K562 (cell line): ENCODE data around the gene ABCA1. TPM values are rescaled to one million over a fixed set of nuclear protein-coding genes. Genes with fewer than 3 reads are reported as not detected.

Source experiments
- ATAC-seq: fragments of 200-7000 bp; cut with Tn5 transposase; 3 replicates; pipeline ENCODE4 v1.9.1; 2020; ENCODE audit warnings: moderate library complexity
- BruUV-seq: library from RNA; stranded (reverse); fragments of 400-500 nt; replicated peaks from 2 replicates; lab custom pipeline; 2021; lab: Mats Ljungman, UMichigan
- CTCF ChIA-PET: fragments of 300-600 bp; formaldehyde crosslinking; extraction: SDS; loops from one replicate; lab custom pipeline; 2021; ENCODE audit warnings: low intra/inter-chr PET ratio; lab: Yijun Ruan, JAX
- POLR2A ChIA-PET: fragments of 300-600, 350-650 bp; sonication (Branson Sonifier 250); formaldehyde crosslinking; extraction: SDS; loops from one replicate; lab custom pipeline; 2021; ENCODE audit warnings: antibody characterized with exemption, inconsistent platforms; lab: Yijun Ruan, JAX
- DNase-seq, 4 experiments: peaks; one replicate each; pipeline versions ENCODE4 v3.0.0 to v3.0.0-alpha.2; 2011 to 2018; ENCODE audit warnings: low spot score in 3 of 4, mixed read lengths in 3 of 4; ENCODE audit errors: extremely low read depth in 1 of 4
- FAIRE-seq: peaks from 2 replicates; lab custom pipeline; 2011; peaks lifted over from hg19 to GRCh38; lab: Jason Lieb, UNC
- H2AFZ ChIP-seq: 2 replicates; pipeline ENCODE4 v1.6.0; 2011; ENCODE audit warnings: low read depth, low read length, control low read depth, inconsistent platforms
- H3K27ac ChIP-seq: fragments of 200-600 bp; 3 replicates; pipeline ENCODE4 v1.8.0; 2011; ENCODE audit warnings: low read depth, mild to moderate bottlenecking, control low read depth, inconsistent platforms, low read length, moderate library complexity, mixed read lengths; ENCODE audit errors: extremely low read depth
- H3K27me3 ChIP-seq, 2 experiments: fragments of 300-600 bp in 1 of 2; 2 replicates in 1 of 2; 3 replicates in 1 of 2; pipeline versions ENCODE4 v1.6.0 to v1.8.0; 2011; ENCODE audit warnings: inconsistent platforms in 2 of 2, low read length in 2 of 2, mild to moderate bottlenecking in 1 of 2, mixed read lengths in 1 of 2, moderate library complexity in 1 of 2; ENCODE audit not compliant: control insufficient read depth in 2 of 2, insufficient read depth in 2 of 2
- H3K36me3 ChIP-seq: fragments of 300-600 bp; 3 replicates; pipeline ENCODE4 v1.8.0; 2011; ENCODE audit warnings: mild to moderate bottlenecking, low read length, inconsistent platforms; ENCODE audit not compliant: control insufficient read depth, insufficient read depth
- H3K4me1 ChIP-seq, 2 experiments: fragments of 200-600 bp in 1 of 2; replicated peaks in 1 of 2; 2 replicates in 1 of 2; 3 replicates in 1 of 2; pipeline versions ENCODE4 v1.5.1 to v1.8.0; 2011; ENCODE audit warnings: inconsistent platforms in 2 of 2, low read length in 2 of 2, mild to moderate bottlenecking in 1 of 2, mixed read lengths in 1 of 2, moderate library complexity in 1 of 2; ENCODE audit not compliant: control insufficient read depth in 2 of 2, insufficient read depth in 2 of 2
- H3K4me2 ChIP-seq: 2 replicates; pipeline ENCODE4 v1.6.1; 2011; ENCODE audit warnings: low read length, control low read depth, inconsistent platforms, mixed read lengths; ENCODE audit not compliant: insufficient read depth
- H3K4me3 ChIP-seq: fragments of 200-600 bp; sonication (generic), shearing (Covaris generic); 2 replicates; pipeline ENCODE4 v1.5.1; 2016; ENCODE audit warnings: control low read depth, inconsistent platforms
- H3K79me2 ChIP-seq: fragments of 200-600 bp; 3 replicates; pipeline ENCODE4 v1.8.0; 2011; ENCODE audit warnings: low read length, inconsistent platforms; ENCODE audit not compliant: control insufficient read depth, insufficient read depth
- H3K9ac ChIP-seq, 2 experiments: 2 replicates each; pipeline versions ENCODE4 v1.6.0 to v1.6.1; 2011; ENCODE audit warnings: low read depth in 2 of 2, low read length in 2 of 2, control low read depth in 1 of 2, inconsistent platforms in 1 of 2, mild to moderate bottlenecking in 1 of 2, mixed read lengths in 1 of 2; ENCODE audit not compliant: insufficient read depth in 1 of 2
- H3K9me1 ChIP-seq: one replicate; pipeline ENCODE4 v1.6.0; 2011; ENCODE audit warnings: inconsistent platforms, mild to moderate bottlenecking, low read length, moderate library complexity; ENCODE audit not compliant: control insufficient read depth, insufficient read depth
- H3K9me3 ChIP-seq: replicated peaks from 2 replicates; pipeline ENCODE4 v1.5.1; 2011; ENCODE audit warnings: low read depth, low read length, inconsistent platforms; ENCODE audit not compliant: control insufficient read depth, insufficient read depth
- H4K20me1 ChIP-seq: replicated peaks from 2 replicates; pipeline ENCODE4 v1.6.1; 2011; ENCODE audit warnings: low read length, inconsistent platforms, mixed read lengths; ENCODE audit not compliant: control insufficient read depth, insufficient read depth
- ASH1L ChIP-seq: fragments of 450-650 bp; IDR thresholded peaks from 2 replicates; pipeline ENCODE4 v1.6.1; 2018; ENCODE audit warnings: borderline replicate concordance, mild to moderate bottlenecking, low read depth; ENCODE audit not compliant: partially characterized antibody
- MNT ChIP-seq, 2 experiments: fragments of 450-650 bp; conservative IDR thresholded peaks; 2 replicates each; pipeline ENCODE4 v1.6.1; 2017; ENCODE audit warnings: mild to moderate bottlenecking in 2 of 2, moderate library complexity in 2 of 2
- SIN3B ChIP-seq: fragments of 450-650 bp; IDR thresholded peaks from 2 replicates; pipeline ENCODE4 v1.6.1; 2017; ENCODE audit warnings: low read depth, mild to moderate bottlenecking, moderate library complexity
- TAF1 ChIP-seq: IDR thresholded peaks from 2 replicates; pipeline ENCODE4 v1.6.1; 2011; ENCODE audit warnings: mild to moderate bottlenecking, low read length, moderate library complexity; ENCODE audit not compliant: insufficient read depth, control insufficient read depth, severe bottlenecking; ENCODE audit errors: extremely low read depth
- TOE1 ChIP-seq, 2 experiments: fragments of 450-650 bp in 1 of 2; sonication (generic) in 1 of 2; formaldehyde crosslinking in 1 of 2; IDR thresholded peaks; 2 replicates each; pipeline versions ENCODE4 v1.7.1 to v1.8.0; 2016 to 2022; ENCODE audit warnings: borderline replicate concordance in 2 of 2, mild to moderate bottlenecking in 2 of 2, antibody characterized with exemption in 1 of 2, inconsistent platforms in 1 of 2, low read depth in 1 of 2, missing genetic modification reagents in 1 of 2, moderate library complexity in 1 of 2
- ZNF583 ChIP-seq: fragments of 250-450 bp; sonication (Bioruptor Pico); IDR thresholded peaks from 2 replicates; pipeline ENCODE4 v1.4.0; 2020
- WGBS: fragments of 100-300 bp; shearing (Covaris generic); methylation state at CpG from one replicate; pipeline ENCODE4 v1.1.6; 2016; ENCODE audit warnings: low coverage, mixed read lengths; ENCODE audit not compliant: insufficient coverage; ENCODE audit errors: missing lambda C conversion rate; 5-methylcytosine and 5-hydroxymethylcytosine counted together
- in situ Hi-C: fragments of 300-500 bp; cut with MboI; formaldehyde crosslinking; loops from 4 replicates; pipeline ENCODE4 v1.15.0; 2018; ENCODE audit warnings: inconsistent platforms, mixed read lengths
- intact Hi-C: fragments of 100-400 bp; cut with micrococcal nuclease; formaldehyde crosslinking; loops from 2 replicates; pipeline ENCODE4 v1.14.2; 2022
- polyA plus RNA-seq, 8 experiments: library from polyadenylated mRNA; depleted of rRNA in 4 of 8; stranded (reverse) in 5 of 8; unstranded in 3 of 8; fragments of >200 nt; fragmentation: Nextera tagmentation in 2 of 8; fragmentation: Illumina TruSeq in 1 of 8; extraction: Ambion mirVana in 2 of 8; extraction: Trizol in 1 of 8; gene quantifications; 2 replicates each; pipeline versions ENCODE4 v1.2.1 to v1.2.3, GENCODE V29; 2011 to 2014; ENCODE audit warnings: inconsistent platforms in 1 of 8, missing spikeins in 1 of 8
- total RNA-seq, 7 experiments: library from RNA; depleted of rRNA in 6 of 7; stranded (reverse); fragments of >200 nt in 6 of 7; fragmentation: Illumina TruSeq in 2 of 7; extraction: Trizol in 2 of 7; gene quantifications; 2 replicates each; pipeline versions ENCODE4 v1.2.1 to v1.2.3, GENCODE V29; 2011 to 2021; ENCODE audit warnings: low replicate concordance in 1 of 7
- TF ChIP-seq, protein P1 (sequence below): fragments of 200-600 bp; sonication (generic); IDR thresholded peaks from one replicate; pipeline ENCODE4 v1.6.1; 2012; ENCODE audit warnings: mild to moderate bottlenecking, low read depth, low read length, inconsistent platforms

Gene ABCA1
- total and polyA plus RNA-seq, 9 of the 15 experiments (the other 6 are each of a cell fraction or from before 2014, with no cell fraction given): under 0.01 to 0.18 (median 0.02) TPM; not detected in 5

- intact Hi-C loops (no loop called here), in situ Hi-C loops (no loop called here)
- no peak for DNase-seq
- FAIRE-seq: no peak
- 2% methylated on average over 4 of the region's 4 CpGs for WGBS
- no peak overlapping the region for H3K9ac ChIP-seq
- no peak overlapping the region for H3K4me2 ChIP-seq
- ATAC-seq: no peak
- BruUV-seq: no TSS peak
- no peaks in the 10 kb centered on the region for H3K9me3 ChIP-seq
- ChIA-PET CTCF (no interaction called here), POLR2A (interaction anchor here (1.3 kb wide), 1 partner anchor 13 kb away, joined by 3 read pairs; no protein-coding TSS in a partner anchor)
- no peak overlapping the region for H2AFZ ChIP-seq
- H3K36me3 ChIP-seq: no peaks in the 10 kb centered on the region
- no peaks in the 10 kb centered on the region for H3K4me1 ChIP-seq
- H3K9me1 ChIP-seq: no peaks in the 10 kb centered on the region
- H3K27me3 ChIP-seq: peaks cover 0 to 6% of the 10 kb centered on the region in 2 experiments; a peak in 2 of 5 replicates
- H3K79me2 ChIP-seq: no peaks in the 10 kb centered on the region
- H3K4me3 ChIP-seq: no peak overlapping the region
- H3K27ac ChIP-seq: no peak overlapping the region
- no peaks in the 10 kb centered on the region for H4K20me1 ChIP-seq
- TF ChIP-seq SIN3B: no peak
- no peak for TF ChIP-seq MNT (conservative IDR thresholded peaks at IDR 0.05)
- TF ChIP-seq TOE1 (IDR thresholded peaks at IDR 0.05; ENCODE audit: borderline replicate concordance): no peak
- TF ChIP-seq TOE1 (CRISPR knock-in tag; IDR thresholded peaks at IDR 0.05; ENCODE audit: borderline replicate concordance, low read depth): no peak
- no peak for TF ChIP-seq TAF1
- no peak for TF ChIP-seq ASH1L
- no peak for TF ChIP-seq ZNF583 (CRISPR knock-in tag)
- TF ChIP-seq, protein P1, sequence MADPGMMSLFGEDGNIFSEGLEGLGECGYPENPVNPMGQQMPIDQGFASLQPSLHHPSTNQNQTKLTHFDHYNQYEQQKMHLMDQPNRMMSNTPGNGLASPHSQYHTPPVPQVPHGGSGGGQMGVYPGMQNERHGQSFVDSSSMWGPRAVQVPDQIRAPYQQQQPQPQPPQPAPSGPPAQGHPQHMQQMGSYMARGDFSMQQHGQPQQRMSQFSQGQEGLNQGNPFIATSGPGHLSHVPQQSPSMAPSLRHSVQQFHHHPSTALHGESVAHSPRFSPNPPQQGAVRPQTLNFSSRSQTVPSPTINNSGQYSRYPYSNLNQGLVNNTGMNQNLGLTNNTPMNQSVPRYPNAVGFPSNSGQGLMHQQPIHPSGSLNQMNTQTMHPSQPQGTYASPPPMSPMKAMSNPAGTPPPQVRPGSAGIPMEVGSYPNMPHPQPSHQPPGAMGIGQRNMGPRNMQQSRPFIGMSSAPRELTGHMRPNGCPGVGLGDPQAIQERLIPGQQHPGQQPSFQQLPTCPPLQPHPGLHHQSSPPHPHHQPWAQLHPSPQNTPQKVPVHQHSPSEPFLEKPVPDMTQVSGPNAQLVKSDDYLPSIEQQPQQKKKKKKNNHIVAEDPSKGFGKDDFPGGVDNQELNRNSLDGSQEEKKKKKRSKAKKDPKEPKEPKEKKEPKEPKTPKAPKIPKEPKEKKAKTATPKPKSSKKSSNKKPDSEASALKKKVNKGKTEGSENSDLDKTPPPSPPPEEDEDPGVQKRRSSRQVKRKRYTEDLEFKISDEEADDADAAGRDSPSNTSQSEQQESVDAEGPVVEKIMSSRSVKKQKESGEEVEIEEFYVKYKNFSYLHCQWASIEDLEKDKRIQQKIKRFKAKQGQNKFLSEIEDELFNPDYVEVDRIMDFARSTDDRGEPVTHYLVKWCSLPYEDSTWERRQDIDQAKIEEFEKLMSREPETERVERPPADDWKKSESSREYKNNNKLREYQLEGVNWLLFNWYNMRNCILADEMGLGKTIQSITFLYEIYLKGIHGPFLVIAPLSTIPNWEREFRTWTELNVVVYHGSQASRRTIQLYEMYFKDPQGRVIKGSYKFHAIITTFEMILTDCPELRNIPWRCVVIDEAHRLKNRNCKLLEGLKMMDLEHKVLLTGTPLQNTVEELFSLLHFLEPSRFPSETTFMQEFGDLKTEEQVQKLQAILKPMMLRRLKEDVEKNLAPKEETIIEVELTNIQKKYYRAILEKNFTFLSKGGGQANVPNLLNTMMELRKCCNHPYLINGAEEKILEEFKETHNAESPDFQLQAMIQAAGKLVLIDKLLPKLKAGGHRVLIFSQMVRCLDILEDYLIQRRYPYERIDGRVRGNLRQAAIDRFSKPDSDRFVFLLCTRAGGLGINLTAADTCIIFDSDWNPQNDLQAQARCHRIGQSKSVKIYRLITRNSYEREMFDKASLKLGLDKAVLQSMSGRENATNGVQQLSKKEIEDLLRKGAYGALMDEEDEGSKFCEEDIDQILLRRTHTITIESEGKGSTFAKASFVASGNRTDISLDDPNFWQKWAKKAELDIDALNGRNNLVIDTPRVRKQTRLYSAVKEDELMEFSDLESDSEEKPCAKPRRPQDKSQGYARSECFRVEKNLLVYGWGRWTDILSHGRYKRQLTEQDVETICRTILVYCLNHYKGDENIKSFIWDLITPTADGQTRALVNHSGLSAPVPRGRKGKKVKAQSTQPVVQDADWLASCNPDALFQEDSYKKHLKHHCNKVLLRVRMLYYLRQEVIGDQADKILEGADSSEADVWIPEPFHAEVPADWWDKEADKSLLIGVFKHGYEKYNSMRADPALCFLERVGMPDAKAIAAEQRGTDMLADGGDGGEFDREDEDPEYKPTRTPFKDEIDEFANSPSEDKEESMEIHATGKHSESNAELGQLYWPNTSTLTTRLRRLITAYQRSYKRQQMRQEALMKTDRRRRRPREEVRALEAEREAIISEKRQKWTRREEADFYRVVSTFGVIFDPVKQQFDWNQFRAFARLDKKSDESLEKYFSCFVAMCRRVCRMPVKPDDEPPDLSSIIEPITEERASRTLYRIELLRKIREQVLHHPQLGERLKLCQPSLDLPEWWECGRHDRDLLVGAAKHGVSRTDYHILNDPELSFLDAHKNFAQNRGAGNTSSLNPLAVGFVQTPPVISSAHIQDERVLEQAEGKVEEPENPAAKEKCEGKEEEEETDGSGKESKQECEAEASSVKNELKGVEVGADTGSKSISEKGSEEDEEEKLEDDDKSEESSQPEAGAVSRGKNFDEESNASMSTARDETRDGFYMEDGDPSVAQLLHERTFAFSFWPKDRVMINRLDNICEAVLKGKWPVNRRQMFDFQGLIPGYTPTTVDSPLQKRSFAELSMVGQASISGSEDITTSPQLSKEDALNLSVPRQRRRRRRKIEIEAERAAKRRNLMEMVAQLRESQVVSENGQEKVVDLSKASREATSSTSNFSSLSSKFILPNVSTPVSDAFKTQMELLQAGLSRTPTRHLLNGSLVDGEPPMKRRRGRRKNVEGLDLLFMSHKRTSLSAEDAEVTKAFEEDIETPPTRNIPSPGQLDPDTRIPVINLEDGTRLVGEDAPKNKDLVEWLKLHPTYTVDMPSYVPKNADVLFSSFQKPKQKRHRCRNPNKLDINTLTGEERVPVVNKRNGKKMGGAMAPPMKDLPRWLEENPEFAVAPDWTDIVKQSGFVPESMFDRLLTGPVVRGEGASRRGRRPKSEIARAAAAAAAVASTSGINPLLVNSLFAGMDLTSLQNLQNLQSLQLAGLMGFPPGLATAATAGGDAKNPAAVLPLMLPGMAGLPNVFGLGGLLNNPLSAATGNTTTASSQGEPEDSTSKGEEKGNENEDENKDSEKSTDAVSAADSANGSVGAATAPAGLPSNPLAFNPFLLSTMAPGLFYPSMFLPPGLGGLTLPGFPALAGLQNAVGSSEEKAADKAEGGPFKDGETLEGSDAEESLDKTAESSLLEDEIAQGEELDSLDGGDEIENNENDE: no peak
These were observed 22.6 kb downstream of the ABCA1 start for GRCh38 chr9:104905153-104905901.
